PC-3 (cell line): ENCODE measurements around the gene VPS26B. TPM values are rescaled to one million over a fixed set of nuclear protein-coding genes. Genes with fewer than 3 reads are reported as not detected.

Experiments used
- ATAC-seq: fragments of 200-7000 bp; cut with Tn5 transposase; 2 replicates; pipeline ENCODE4 v1.9.1; 2020; ENCODE audit warnings: mild to moderate bottlenecking, moderate library complexity
- BruUV-seq: library from RNA; stranded (reverse); fragments of 400-500 nt; replicated peaks from 2 replicates; lab custom pipeline; 2021; lab: Mats Ljungman, UMichigan
- CTCF ChIA-PET: fragments of 300-600 bp; sonication (Branson Sonifier 250); formaldehyde crosslinking; loops from one replicate; lab custom pipeline; 2022; ENCODE audit warnings: antibody characterized with exemption; lab: Charles Lee
- POLR2A ChIA-PET: fragments of 300-600 bp; sonication (Branson Sonifier 250); formaldehyde crosslinking; loops from one replicate; lab custom pipeline; 2022; ENCODE audit warnings: antibody characterized with exemption; ENCODE audit not compliant: unreplicated experiment; lab: Charles Lee
- DNase-seq: peaks from one replicate; pipeline ENCODE4 v3.0.0-alpha.2; 2015
- H2AFZ ChIP-seq: fragments of 300-600 bp; sonication (generic); 2 replicates; pipeline ENCODE4 v1.6.0; 2016; ENCODE audit warnings: antibody characterized with exemption, low read length
- H3F3A ChIP-seq: fragments of 300-600 bp; sonication (generic); one replicate; pipeline ENCODE4 v1.6.0; 2017; ENCODE audit warnings: antibody characterized with exemption, low read length, control low read depth, mild to moderate bottlenecking; ENCODE audit not compliant: unreplicated experiment
- H3K27ac ChIP-seq: fragments of 300-600 bp; sonication (generic); 2 replicates; pipeline ENCODE4 v1.5.1; 2016; ENCODE audit warnings: mild to moderate bottlenecking, low read length
- H3K27me3 ChIP-seq: fragments of 300-600 bp; sonication (generic); 2 replicates; pipeline ENCODE4 v1.6.1; 2016; ENCODE audit warnings: low read length, mixed read lengths
- H3K36me3 ChIP-seq: fragments of 300-600 bp; sonication (generic); 2 replicates; pipeline ENCODE4 v1.6.1; 2016; ENCODE audit warnings: low read depth, mixed run types, low read length, mixed read lengths
- H3K4me1 ChIP-seq: fragments of 300-600 bp; sonication (generic); 2 replicates; pipeline ENCODE4 v1.5.1; 2016; ENCODE audit warnings: low read length; ENCODE audit not compliant: insufficient read depth
- H3K4me2 ChIP-seq: fragments of 300-600 bp; sonication (generic); 2 replicates; pipeline ENCODE4 v1.6.0; 2016; ENCODE audit warnings: low read length
- H3K4me3 ChIP-seq: fragments of 300-600 bp; sonication (generic); 2 replicates; pipeline ENCODE4 v1.5.1; 2016; ENCODE audit warnings: mild to moderate bottlenecking, low read length, mixed read lengths
- H3K79me2 ChIP-seq: fragments of 300-600 bp; sonication (generic); 2 replicates; pipeline ENCODE4 v1.6.1; 2017; ENCODE audit warnings: low read length, mixed read lengths
- H3K9ac ChIP-seq: fragments of 300-600 bp; sonication (generic); 2 replicates; pipeline ENCODE4 v1.6.0; 2016; ENCODE audit warnings: mild to moderate bottlenecking, low read length
- H3K9me2 ChIP-seq: fragments of 300-600 bp; sonication (generic); replicated peaks from 2 replicates; pipeline ENCODE4 v1.6.1; 2016; ENCODE audit warnings: mixed run types, low read length, mixed read lengths
- H3K9me3 ChIP-seq: fragments of 300-600 bp; sonication (generic); 2 replicates; pipeline ENCODE4 v1.6.1; 2016; ENCODE audit warnings: low read length, mixed read lengths
- H4K20me1 ChIP-seq: fragments of 300-600 bp; sonication (generic); 2 replicates; pipeline ENCODE4 v1.6.1; 2016; ENCODE audit warnings: low read length, mixed read lengths
- EZH2 ChIP-seq: fragments of 300-600 bp; sonication (generic); IDR thresholded peaks from one replicate; pipeline ENCODE4 v1.6.1; 2017; ENCODE audit warnings: antibody characterized with exemption, mild to moderate bottlenecking, low read length; ENCODE audit not compliant: unreplicated experiment
- EZH2phosphoT487 ChIP-seq: fragments of 300-600 bp; sonication (generic); IDR thresholded peaks from 2 replicates; pipeline ENCODE4 v1.6.1; 2018; ENCODE audit warnings: mild to moderate bottlenecking, antibody characterized with exemption, low read length, borderline replicate concordance
- intact Hi-C: fragments of 100-400 bp; cut with micrococcal nuclease; formaldehyde crosslinking; loops from 2 replicates; pipeline ENCODE4 v1.9.0; 2023
- total RNA-seq: library from RNA; depleted of rRNA; stranded (reverse); fragments of >200 nt; gene quantifications from 2 replicates; pipeline ENCODE4 v1.2.3, GENCODE V29; 2014
- TF ChIP-seq, protein P1 (sequence below): fragments of 300-600 bp; sonication (generic); conservative IDR thresholded peaks from 2 replicates; pipeline ENCODE4 v1.5.1; 2017; ENCODE audit warnings: antibody characterized with exemption, low read depth, mild to moderate bottlenecking, low read length

VPS26B gene
- total RNA-seq, 1 experiment from 2014 or later: 49.2 TPM

DNA sequence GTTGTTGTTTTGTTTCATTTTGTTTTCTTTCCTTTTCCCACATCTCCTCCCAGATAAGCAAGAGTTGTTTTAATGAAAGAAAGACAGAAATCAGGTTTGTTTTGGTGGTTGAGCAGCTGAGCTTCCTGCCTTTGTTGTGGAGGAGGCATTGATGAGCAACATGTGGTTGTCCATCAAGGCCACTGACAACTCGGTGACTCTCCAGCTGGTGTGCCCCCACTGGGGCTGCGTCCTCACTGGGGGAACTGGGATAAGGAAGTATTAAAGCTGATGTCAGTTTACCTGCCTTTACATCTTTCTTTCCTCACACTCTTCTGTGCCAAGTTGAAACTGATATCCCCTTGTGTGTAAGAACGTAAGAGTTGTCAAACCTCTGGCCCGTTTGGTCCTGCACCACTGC, 5.9 kb downstream of the VPS26B start:
- no peak overlapping the region for H3K4me3 ChIP-seq
- POLR2A ChIA-PET: no interaction called here
- H3K27ac ChIP-seq: no peak overlapping the region
- H3K9ac ChIP-seq: no peak overlapping the region
- no peaks in the 10 kb centered on the region for H3K9me3 ChIP-seq
- TF ChIP-seq, protein P1, sequence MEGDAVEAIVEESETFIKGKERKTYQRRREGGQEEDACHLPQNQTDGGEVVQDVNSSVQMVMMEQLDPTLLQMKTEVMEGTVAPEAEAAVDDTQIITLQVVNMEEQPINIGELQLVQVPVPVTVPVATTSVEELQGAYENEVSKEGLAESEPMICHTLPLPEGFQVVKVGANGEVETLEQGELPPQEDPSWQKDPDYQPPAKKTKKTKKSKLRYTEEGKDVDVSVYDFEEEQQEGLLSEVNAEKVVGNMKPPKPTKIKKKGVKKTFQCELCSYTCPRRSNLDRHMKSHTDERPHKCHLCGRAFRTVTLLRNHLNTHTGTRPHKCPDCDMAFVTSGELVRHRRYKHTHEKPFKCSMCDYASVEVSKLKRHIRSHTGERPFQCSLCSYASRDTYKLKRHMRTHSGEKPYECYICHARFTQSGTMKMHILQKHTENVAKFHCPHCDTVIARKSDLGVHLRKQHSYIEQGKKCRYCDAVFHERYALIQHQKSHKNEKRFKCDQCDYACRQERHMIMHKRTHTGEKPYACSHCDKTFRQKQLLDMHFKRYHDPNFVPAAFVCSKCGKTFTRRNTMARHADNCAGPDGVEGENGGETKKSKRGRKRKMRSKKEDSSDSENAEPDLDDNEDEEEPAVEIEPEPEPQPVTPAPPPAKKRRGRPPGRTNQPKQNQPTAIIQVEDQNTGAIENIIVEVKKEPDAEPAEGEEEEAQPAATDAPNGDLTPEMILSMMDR: no peak
- TF ChIP-seq EZH2 (no peak), EZH2phosphoT487 (no peak)
- no peak for ATAC-seq
- no peaks in the 10 kb centered on the region for H3K27me3 ChIP-seq
- H3K4me2 ChIP-seq: no peak overlapping the region
- intact Hi-C loops: no loop called here
- peaks cover 5% of the 10 kb centered on the region; the same call in 1 of the 2 replicates for H4K20me1 ChIP-seq
- no peaks in the 10 kb centered on the region for H3K36me3 ChIP-seq
- H2AFZ ChIP-seq: no peak overlapping the region
- peaks cover 88% of the 10 kb centered on the region for H3K79me2 ChIP-seq
- no peaks in the 10 kb centered on the region for H3F3A ChIP-seq
- no peaks in the 10 kb centered on the region for H3K9me2 ChIP-seq
- no TSS peak for BruUV-seq
- no peak for DNase-seq
- CTCF ChIA-PET: no interaction called here
- peaks cover 16% of the 10 kb centered on the region for H3K4me1 ChIP-seq

DNA sequence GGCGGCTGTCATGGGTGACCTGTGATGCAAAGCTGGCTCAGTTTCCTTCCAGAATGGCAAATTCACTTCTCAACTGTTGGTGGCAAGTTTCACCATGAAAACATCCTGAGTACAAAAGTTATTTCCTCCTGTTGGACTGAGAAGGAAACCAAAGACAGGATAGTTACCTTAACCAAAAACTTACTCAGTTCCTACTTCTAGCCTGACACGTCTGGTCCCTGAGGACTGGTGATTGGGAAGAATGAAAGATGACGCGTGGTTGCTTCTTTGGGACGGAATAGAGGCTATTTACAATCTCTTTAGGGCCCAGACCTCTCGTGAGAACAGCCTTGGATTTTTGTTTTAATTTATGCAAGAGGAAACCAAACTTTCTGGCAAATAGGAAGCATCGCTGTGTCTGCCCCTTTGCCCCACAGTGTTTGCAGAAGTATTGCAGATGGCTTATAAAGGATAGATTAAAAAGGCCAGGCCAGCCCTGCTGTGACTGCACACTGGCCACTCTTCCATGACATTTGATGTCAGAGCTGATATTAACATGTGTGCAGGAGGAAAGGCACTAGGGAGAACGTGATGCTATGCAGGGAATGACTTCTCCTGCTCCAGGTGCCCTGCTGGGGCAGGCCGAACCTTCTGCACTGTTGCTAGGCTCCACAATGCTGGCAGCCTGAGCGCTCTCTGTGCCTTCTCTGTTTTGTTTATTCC, 7.6 kb downstream of the VPS26B start:
- Histone ChIP-seq H3K27ac (no peak overlapping the region), H2AFZ (no peak overlapping the region), H3K9ac (no peak overlapping the region), H3F3A (no peaks in the 10 kb centered on the region), H3K4me1 (peaks cover 3% of the 10 kb centered on the region; the same call in 1 of the 2 replicates), H3K4me3 (no peak overlapping the region), H3K4me2 (no peak overlapping the region), H3K9me2 (no peaks in the 10 kb centered on the region), H3K27me3 (no peaks in the 10 kb centered on the region), H3K36me3 (no peaks in the 10 kb centered on the region), H4K20me1 (peaks cover 5% of the 10 kb centered on the region; the same call in 1 of the 2 replicates), H3K79me2 (peaks cover 70% of the 10 kb centered on the region), H3K9me3 (no peaks in the 10 kb centered on the region)
- no peak for ATAC-seq
- CTCF ChIA-PET: no interaction called here
- no peak for DNase-seq
- TF ChIP-seq EZH2: no peak
- no peak for TF ChIP-seq EZH2phosphoT487
- TF ChIP-seq, protein P1: no peak
- intact Hi-C loops: no loop called here
- no TSS peak for BruUV-seq
- POLR2A ChIA-PET: no interaction called here

DNA sequence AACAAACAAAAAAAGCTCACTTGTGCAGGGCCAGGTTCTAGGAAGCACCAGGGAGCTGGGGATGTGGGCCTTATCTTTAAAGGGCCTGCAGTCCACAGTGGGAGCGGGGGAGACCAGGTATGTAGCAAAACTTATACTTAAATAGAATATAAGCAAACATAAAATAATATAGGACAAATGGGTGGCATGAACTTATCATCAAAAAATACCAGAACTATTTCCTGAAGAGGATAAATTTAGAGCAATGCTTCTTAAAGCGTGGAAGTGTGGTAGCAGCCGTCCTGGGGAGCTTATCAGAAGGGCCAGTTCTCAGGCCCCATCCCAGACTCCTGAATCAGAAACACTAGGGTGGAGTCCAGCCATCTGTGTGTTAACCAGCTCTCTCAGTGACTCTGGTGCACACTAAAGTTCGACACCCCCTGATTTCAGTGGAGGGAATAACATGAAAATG, 9.3 kb downstream of the VPS26B start:
- no peak for TF ChIP-seq EZH2phosphoT487
- TF ChIP-seq, protein P1: no peak
- TF ChIP-seq EZH2: no peak

More for the DNA sequence above, 9.3 kb downstream of the VPS26B start:
- Histone ChIP-seq H3K9me3 (no peaks in the 10 kb centered on the region), H4K20me1 (no peaks in the 10 kb centered on the region), H3K27ac (no peak overlapping the region), H3K27me3 (no peaks in the 10 kb centered on the region), H3K9ac (no peak overlapping the region), H3F3A (no peaks in the 10 kb centered on the region), H2AFZ (no peak overlapping the region), H3K36me3 (no peaks in the 10 kb centered on the region), H3K4me1 (no peaks in the 10 kb centered on the region), H3K4me2 (no peak overlapping the region), H3K4me3 (no peak overlapping the region), H3K79me2 (peaks cover 55% of the 10 kb centered on the region), H3K9me2 (no peaks in the 10 kb centered on the region)
- DNase-seq (no peak), ATAC-seq (no peak)
- BruUV-seq: no TSS peak
- ChIA-PET CTCF (no interaction called here), POLR2A (no interaction called here)
- intact Hi-C loops: no loop called here
